HG03139 (cell line): Measurements from ENCODE around the gene IMPDH1.

Experiments used
- ATAC-seq: cut with Tn5 transposase; IDR thresholded peaks from one replicate; pipeline ENCODE4 v1.9.1; 2021; ENCODE audit not compliant: unreplicated experiment

The IMPDH1 gene

GRCh38 chr7:128405471-128406313 is 4.1 kb downstream of the IMPDH1 start:
- no peak for ATAC-seq

GRCh38 chr7:128404886-128405470 is 4.8 kb downstream of the IMPDH1 start:
- no peak for ATAC-seq

GRCh38 chr7:128404143-128404681 is 5.6 kb downstream of the IMPDH1 start:
- ATAC-seq, result no peak

- ATAC-seq, result no peak
Measured at GRCh38 chr7:128403676-128404075, 6.1 kb downstream of the IMPDH1 start.

GRCh38 chr7:128402356-128402755 is 7.4 kb downstream of the IMPDH1 start:
- ATAC-seq, result no peak

- no peak for ATAC-seq
Measured at GRCh38 chr7:128400566-128400965, 9.2 kb downstream of the IMPDH1 start.

GRCh38 chr7:128399991-128400390 is 9.8 kb downstream of the IMPDH1 start:
- ATAC-seq, result no peak

- no peak for ATAC-seq
Measured at GRCh38 chr7:128398841-128399135, 11.0 kb downstream of the IMPDH1 start.

- ATAC-seq, result no peak
Measured at GRCh38 chr7:128398016-128398840, 11.6 kb downstream of the IMPDH1 start.

GRCh38 chr7:128396357-128396756 is 13.4 kb downstream of the IMPDH1 start:
- no peak for ATAC-seq

- no peak for ATAC-seq
Measured at GRCh38 chr7:128395748-128396147, 14.0 kb downstream of the IMPDH1 start.

GRCh38 chr7:128394904-128395496 is 14.8 kb downstream of the IMPDH1 start:
- ATAC-seq, result no peak

- ATAC-seq, result no peak
Measured at GRCh38 chr7:128393526-128394330, 16.1 kb downstream of the IMPDH1 start.

GRCh38 chr7:128392446-128393327 is 17.1 kb downstream of the IMPDH1 start:
- ATAC-seq, result no peak

- ATAC-seq, result no peak
Measured at GRCh38 chr7:128391805-128392204, 18.0 kb downstream of the IMPDH1 start.

GRCh38 chr7:128390871-128391565 is 18.8 kb downstream of the IMPDH1 start:
- ATAC-seq, result no peak

GRCh38 chr7:128389618-128390329 is 20.0 kb downstream of the IMPDH1 start:
- no peak for ATAC-seq

- no peak for ATAC-seq
Measured at GRCh38 chr7:128389085-128389617, 20.6 kb downstream of the IMPDH1 start.
